CD4-positive, alpha-beta T cell treated with Interleukin-6 at 100 ng/mL for 8 hours (primary cell): Measurements from ENCODE around the gene NUDT14.

Experiments used
- DNase-seq: peaks from one replicate; pipeline ENCODE4 v3.0.0-alpha.2; 2020; ENCODE audit warnings: mixed read lengths, low spot score

Gene NUDT14

DNA sequence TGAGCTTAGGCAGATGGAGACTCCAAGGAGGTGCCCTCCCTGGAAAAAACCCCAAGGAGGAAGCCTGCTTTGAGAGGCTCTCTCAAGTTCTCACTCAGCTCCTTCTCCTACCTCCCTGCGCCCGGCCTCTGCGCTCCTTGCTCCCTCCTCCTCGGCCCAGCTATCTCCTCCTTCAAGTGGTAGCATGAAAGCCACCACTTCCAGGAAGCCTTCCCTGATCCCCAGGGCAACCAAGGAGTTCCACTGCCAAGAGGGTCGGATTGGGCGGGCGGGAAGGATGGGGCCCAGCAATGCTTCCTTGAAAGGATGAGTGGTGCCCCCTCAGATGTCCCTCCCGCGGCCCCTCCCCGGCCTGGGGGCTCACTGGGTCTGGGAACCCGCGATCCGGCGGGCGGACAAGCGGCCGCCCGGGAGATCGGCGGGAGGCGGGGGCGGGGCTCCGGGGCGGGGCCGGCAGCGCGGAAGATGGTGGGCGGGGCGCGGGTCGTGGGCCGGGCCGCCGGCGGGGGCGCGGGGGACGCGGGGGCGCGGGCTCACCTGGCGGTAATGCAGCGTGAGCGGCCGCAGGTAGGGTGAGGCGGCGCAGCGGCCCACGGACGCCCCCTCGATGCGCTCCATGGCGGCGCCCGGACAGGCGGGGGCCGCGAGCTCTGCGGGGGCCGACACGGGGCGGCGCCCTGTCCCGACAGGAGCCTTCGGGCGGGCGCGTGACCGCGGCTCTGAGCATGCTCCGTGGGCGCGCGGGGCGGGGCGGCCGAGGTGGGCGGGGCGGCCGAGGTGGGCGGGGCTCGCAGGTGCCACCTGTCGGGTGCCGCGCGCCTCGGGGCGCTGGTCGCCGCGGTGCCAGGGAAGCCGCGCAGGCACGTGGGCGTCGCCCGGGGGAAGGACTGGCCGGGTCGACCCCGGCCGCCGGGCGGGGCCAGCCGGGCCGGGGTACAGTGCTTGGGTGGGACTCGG is at the start of gene NUDT14:
NUDT14 (minus strand) TSS at position 721 of the 957 bp plus-strand sequence; CDS start at position 618, 103 bp downstream.
- peak; percentile 86 for DNase-seq

DNA sequence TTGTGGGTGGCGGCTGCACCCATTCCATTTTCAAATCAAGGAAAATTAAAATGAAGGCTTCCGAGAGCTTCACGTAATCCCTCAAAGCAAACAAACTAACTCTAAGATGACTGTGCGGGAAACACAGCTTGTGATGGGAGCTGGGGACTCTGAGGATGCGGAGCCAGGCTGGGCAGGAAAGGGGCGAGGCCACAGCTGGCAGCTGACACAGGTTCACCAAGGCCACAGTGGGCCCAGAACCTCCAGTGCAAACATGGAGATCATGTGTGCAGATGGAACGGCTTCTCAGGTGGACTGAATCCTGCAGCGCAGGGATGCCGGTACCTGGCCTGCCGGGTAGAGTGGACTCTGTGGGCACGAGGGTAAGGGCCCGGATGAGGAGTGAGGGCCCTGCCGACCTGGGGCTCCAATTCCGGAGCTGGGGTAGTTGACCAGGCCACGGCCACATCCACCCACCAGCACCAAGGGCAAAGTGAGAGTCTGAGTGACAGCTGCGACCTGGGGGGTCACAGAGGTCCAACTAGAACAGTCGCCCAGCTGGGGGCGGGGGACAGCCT is 48.1 kb upstream of the NUDT14 start:
- DNase-seq: no peak

DNA sequence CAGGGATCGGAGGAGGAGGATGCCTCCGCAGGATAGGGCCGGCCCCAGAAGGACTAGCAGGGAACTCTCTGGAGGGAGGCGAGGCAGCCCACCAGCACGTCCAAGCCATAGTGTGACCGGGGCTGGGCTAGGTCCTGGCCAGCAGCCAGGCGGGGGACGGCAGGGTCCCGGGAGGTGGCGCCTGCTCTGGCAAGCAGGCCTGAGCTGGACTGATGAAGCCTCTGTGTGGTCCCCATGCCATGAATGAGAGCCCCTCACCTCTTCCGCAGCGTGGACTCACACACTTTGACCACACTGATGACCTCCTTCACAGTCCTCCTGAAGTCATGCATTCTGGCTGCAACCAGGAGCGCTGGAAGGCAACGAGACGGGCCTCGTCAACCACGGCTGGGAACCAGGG is 47.5 kb upstream of the NUDT14 start:
- DNase-seq: no peak

DNA sequence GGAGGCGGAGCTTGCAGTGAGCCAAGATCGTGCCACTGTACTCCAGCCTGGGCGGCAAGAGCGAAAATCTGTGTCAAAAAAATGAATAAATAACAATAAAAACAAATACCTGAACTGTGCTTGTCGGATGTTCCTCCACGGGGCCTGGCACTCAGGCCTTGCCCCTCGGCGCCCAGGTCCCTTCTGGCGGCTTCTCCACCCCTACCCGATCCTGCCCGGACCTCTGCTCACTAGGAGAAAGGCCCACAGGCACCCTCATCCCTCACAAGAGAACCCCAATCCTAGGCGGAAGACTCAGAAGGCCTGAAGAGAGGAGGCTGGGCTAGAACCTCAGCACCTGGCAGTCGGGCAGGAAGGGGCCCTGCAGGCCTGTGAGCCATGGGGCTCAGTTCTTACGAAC is 46.2 kb upstream of the NUDT14 start:
- no peak for DNase-seq

DNA sequence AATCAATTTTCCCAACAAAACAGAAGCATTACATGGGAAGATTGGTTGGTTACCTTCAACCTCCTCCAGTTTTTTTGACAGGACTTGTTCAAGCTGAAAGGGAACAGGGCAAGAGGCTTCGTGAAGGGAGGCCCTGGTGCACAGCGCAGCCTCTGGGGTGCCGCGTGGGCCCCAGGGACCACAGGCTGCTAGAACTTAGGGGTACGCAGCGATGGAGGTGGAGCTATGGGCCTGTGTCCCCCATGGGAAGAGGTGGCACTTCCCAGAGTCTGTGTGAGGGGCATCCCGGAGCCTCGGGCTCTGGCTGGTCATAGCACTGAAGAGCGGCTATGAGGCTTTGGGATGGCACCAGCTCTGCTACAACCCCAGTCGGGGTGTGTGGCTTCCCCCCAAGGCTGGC is 45.1 kb upstream of the NUDT14 start:
- DNase-seq: no peak

GRCh38 chr14:105224845-105225570 is 43.9 kb upstream of the NUDT14 start:
- no peak for DNase-seq

DNA sequence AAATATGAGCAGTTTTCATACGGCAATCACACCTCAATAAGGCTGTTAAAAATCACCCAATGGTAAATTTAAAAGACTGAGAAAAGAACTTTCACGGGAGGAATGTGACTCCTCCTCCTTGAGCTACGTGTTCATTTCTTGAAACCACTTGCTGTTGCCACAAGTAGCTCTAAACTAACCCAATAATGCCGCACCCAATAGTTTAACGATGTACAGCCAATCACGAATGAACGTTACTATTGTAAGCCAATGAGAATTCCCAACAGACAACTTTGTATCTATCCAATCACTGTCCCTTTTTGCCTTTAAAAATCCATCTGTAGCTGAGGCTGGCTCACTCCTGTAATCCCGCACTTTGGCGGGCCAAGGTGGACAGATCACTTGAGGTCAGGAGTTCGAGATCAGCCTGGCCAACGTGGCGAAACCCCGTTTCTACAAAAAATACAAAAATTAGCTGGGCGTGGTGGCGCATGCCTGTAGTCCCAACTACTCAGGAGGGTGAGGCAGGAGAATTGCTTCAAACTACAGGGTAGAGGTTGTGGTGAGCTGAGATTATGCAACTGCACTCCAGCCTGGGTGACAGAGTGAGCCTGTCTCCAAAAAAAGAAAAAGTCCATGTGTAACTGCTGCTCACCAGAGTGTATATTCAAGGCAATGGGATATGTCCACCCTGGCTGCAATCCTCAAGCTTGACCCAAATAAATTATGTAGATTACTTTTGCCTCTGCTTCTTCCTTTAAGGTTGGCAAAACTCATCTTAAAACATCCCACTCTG is 42.8 kb upstream of the NUDT14 start:
- DNase-seq: no peak

DNA sequence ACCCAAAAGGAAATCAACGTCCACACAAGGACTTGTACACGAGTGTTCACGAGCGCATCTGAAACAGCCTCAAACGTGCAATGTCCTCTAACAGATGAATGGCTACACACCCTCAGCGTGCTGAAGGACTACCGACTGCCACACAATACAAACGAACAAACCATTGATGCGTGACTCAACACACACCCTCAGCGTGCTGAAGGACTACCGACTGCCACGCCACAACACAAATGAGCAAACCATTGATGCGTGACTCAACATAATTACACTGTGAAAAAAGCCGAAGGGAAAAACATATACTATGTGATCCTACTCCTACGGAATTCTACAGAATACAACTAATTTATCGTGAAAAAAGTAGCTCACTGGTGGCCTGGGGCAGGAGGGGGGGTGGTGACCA is 42.1 kb upstream of the NUDT14 start:
- DNase-seq: no peak

DNA sequence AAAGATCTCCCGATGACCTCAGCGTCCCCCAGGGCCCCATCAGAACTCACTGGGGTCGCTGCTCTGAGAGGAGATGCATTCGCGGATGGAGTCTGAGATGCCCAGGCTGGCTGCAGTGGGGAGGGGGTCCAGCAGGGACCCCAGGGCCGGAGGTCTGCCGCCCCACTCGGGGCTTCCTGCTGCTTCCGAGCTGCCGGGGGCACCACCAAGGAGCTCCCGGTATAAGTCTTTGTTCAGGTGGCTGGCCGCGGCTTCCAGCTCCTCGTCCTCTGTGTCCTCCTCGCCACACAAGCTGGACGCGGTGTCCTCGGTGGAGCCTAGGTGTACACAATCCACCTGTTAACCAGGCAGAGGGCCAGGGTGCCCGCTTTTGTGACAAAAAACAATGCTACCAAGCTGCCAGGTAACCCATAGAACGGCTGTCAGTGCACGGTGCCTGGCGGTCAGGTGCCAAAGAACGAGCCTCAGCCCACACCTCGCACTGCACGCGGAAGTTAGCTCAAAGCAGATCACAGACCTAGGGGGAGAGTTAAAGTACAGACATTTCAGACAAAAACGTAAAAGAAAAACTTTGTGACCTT is 40.6 kb upstream of the NUDT14 start:
- DNase-seq: no peak

DNA sequence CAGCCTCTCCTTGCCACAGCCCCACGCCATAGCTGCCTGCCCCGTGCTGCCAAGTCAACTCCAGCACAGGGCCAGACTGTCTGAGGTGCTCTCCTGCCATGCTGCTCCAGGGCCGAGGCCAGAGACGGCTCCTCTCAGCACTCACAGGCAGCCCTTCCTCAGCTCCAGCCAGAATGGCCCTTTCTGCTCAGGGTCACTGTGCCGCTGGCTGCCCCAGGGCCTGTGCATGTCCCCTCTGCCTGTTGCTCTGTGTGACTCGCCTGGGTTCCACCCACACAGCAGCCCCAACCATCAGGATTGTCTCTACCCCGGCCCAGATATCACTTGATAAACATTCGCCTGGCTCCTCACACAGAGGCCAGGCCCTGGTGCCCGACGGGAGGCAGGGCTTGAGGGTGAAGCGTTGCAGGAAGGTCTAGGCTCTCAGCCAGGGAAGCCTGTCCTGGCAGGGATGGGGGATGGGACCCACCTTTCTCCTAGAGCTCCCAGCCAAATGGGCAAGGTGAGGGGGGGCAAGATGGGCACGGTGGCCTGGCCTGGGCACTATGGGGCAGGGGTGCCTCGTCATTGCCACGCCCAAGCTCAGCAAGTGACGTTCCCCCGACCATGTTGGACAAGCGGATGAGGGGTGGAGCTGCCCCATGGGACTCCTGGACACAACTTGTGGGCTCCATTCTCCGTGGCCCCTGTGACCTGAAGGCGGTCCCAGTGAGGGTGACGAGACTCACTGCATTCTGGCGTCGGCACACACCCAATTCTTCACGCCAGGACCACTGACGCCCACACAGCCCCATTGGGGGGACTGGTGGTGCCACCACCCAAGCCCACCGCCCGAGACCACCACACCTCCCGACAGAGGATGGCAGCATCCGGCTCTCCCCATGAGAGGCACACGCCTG is 39.8 kb upstream of the NUDT14 start:
- no peak for DNase-seq

DNA sequence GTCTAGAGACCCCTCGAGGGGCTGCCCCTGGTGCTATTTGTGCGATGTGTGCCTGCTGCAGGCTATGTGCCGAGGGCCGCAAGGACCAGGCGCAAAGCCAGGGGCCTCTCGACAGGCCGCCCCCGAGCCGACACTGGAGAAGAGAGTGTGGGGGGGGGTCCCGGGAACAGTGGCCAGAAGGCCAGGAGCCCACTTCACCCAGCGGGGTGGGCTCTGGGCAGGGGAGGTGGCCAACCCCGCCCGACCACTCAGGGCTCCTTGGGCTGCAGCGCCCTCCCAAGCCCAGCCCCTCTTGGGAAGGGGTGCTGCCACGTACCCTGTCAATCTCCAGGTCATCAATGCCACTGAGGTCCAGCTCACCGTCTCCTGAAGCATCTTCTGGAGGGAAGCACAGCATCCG is 38.6 kb upstream of the NUDT14 start:
- no peak for DNase-seq

GRCh38 chr14:105219043-105219612 is 38.0 kb upstream of the NUDT14 start:
- no peak for DNase-seq

DNA sequence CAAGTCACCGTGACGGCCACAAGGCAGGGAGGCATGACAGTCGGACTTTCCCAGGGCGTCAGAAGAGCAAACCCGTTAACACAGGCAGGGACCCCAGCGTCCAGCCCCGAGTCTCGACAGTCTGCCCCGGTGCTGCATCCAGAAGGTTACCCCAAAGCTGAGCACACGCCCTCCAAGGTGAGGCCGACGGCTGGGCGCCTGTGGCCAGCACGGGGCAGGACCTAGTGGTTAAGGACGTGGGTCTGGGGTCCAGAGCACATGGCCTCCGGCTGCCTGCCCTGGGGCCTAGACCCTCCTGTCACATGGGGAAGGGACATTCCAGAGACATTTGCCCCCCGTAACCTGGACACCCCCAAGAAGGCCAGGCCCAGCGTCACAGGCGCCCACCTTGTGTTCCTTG is 37.5 kb upstream of the NUDT14 start:
- no peak for DNase-seq

DNA sequence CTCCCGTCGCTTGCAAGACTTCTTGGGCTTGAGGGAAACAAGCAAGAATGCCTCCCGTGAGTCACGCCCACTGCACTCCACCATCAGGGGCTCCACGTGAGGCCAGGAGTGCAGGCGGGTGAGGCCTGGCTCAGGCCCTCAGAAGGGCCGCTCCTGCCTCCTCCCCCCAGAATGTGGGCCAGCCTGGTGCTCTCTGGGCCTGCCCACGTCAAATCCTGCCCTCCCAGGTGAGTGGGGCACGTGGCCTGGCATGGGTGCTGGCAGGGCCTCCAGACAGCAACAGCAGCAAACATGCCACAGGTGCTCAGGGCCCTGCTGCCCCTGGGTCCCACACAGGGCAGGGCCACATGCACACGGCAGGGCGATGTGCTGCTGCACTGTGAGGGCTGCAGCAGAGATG is 36.7 kb upstream of the NUDT14 start:
- DNase-seq: no peak

DNA sequence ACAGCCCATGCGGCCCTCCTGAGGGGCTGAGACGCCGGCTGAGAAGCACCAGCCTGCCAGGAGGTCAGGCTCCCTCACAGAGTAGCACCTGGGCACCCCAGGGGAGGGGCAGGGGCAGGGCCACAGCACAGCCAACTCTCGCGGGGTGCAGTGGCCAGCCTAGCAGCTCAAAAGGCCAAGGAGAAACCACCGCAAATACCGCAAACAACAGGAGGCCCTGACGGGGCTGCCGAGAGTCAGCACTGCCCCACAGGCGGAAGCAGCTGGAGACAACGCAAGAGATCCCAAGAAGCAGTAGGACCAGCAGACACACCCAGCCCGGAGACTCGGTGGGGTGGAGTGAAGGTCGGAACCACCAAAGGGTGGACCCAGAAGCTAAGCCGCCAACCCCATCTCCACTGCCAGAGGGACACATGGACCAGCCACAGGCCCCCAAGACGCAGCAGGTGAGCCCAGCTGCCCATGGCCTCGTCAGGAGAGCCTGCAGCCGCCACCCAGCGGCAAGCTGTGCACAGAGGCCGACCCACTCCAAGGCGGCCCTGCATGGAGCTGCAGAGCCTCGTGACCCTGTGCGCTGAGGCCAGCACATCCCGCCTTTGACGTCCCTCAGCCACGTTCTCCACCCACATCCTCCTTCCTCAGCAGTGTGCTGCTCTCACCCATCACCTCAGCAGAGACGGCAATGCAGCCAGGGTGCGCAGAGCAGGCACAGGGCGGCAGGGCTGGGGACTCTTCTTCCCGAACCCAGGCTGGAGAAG is 35.6 kb upstream of the NUDT14 start:
- no peak for DNase-seq

- DNase-seq: no peak
These were observed 34.5 kb upstream of the NUDT14 start for GRCh38 chr14:105215602-105216001.

GRCh38 chr14:105214324-105214915 is 33.3 kb upstream of the NUDT14 start:
- DNase-seq: no peak

- DNase-seq: no peak
These were observed 32.2 kb upstream of the NUDT14 start for GRCh38 chr14:105213361-105213760.
